WI38 (cell line): ENCODE measurements around the gene NKX1-1.

Source experiments
- H3K4me3 ChIP-seq: 2 replicates; pipeline ENCODE4 v1.5.1; 2011; ENCODE audit warnings: low read depth, mild to moderate bottlenecking, control low read depth, low read length
- TF ChIP-seq, protein P1 (sequence below): IDR thresholded peaks from 2 replicates; pipeline ENCODE4 v1.5.1; 2012; ENCODE audit warnings: low read depth, mild to moderate bottlenecking, control low read depth, low read length

Gene NKX1-1

DNA sequence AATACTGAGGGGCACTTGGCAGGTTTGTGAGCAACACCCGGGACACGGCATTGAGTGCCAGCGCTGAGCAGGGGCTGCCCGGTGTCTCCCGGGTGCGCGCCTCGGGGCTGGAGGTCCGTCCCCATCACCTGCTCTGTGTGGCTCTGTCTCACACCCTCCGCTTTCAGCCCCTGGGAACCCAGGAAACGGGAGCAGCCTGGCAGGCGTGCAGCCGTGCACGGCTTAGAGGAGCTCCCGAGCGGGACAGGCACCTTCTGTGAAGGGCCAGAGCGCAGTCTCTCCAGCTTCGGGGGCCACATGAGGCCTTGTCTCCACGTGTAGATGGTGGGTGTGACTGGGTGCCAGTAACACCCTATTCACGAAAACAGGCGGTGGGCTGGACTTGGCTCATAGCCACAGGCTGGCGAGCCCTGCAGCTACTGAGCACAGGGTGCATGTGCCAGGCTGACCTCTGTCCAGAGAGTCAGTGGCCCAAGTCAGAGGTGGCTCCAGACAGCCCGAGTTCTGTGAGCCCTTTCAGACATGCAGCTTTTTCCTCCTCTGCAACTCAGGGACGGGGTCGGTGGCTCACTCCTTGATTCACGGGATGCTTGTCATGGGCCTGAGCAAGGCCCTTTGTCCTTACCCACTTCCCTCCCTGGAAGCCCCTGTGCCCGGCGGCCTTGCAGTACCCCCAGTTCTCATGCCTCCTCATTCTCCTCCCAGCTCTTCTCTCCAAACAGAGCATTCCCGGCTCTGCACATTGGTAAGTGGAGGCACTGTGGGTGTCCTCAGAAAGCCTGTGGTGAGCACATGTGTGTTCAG is 35.7 kb downstream of the NKX1-1 start:
- no peak overlapping the region for H3K4me3 ChIP-seq
- TF ChIP-seq, protein P1, sequence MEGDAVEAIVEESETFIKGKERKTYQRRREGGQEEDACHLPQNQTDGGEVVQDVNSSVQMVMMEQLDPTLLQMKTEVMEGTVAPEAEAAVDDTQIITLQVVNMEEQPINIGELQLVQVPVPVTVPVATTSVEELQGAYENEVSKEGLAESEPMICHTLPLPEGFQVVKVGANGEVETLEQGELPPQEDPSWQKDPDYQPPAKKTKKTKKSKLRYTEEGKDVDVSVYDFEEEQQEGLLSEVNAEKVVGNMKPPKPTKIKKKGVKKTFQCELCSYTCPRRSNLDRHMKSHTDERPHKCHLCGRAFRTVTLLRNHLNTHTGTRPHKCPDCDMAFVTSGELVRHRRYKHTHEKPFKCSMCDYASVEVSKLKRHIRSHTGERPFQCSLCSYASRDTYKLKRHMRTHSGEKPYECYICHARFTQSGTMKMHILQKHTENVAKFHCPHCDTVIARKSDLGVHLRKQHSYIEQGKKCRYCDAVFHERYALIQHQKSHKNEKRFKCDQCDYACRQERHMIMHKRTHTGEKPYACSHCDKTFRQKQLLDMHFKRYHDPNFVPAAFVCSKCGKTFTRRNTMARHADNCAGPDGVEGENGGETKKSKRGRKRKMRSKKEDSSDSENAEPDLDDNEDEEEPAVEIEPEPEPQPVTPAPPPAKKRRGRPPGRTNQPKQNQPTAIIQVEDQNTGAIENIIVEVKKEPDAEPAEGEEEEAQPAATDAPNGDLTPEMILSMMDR = no peak

GRCh38 chr4:1369479-1370079 is 36.7 kb downstream of the NKX1-1 start:
- H3K4me3 ChIP-seq = no peak overlapping the region
- TF ChIP-seq, protein P1 = no peak

- TF ChIP-seq, protein P1 = no peak
- H3K4me3 ChIP-seq = no peak overlapping the region
Measured at GRCh38 chr4:1369091-1369450, 37.2 kb downstream of the NKX1-1 start.

DNA sequence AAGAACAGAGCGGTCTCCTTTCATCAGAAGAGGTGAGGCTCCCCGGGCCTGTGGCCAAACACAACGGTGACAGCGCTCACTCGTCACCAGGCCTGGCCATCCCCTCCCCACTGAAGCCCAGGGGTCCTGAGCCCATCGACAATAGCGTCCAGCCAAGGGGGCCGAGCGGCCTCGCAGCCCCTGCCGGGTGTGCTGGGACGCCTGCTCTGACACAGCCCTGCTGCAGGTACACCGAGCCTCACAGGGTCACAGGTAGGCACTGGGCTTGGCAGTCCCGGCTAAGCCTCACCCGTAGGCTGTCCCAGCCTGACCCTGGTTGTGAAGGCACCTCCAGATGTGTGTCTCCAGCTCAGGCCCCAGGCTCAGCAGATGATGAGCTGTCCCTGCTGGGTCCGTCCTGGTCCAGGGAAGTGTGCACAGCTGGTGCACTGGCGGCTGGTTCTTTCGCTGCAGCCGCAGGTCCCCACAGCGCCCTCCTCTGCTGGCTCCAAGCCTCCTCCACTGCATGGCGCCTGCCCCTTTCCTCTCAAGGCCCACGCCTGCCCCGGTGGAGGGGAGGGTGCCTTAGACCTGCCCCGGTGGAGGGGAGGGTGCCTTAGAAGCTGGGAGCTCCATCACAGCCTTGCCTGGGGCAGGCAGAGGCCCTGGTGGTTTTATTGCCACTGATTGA is 37.7 kb downstream of the NKX1-1 start:
- no peak overlapping the region for H3K4me3 ChIP-seq

DNA sequence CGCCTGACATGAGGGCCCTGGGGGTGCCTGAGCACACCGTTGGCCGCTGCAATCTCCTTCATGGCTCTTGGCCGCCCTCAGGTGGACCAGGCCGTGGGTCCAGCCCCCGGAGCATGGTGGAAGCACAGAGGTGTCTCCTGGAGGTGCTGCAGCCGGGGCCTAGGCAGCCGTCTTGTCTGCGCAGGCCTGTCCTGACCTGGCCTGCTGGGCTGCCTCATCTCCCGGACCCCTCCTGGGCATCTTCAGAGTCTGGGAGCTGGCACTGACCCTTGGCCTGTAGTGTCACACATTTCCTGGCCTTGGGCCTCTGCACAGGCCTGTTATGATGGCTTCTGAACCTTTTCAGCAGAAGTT is 38.3 kb downstream of the NKX1-1 start:
- TF ChIP-seq, protein P1 = no peak

More for the DNA sequence above, 37.7 kb downstream of the NKX1-1 start:
- TF ChIP-seq, protein P1 = no peak

GRCh38 chr4:1367230-1367935 is 38.9 kb downstream of the NKX1-1 start:
- TF ChIP-seq, protein P1 = no peak
- no peak overlapping the region for H3K4me3 ChIP-seq

More for the DNA sequence above, 38.3 kb downstream of the NKX1-1 start:
- H3K4me3 ChIP-seq = no peak overlapping the region
